ENCODE results near the gene CS. TPM values are rescaled to one million over a fixed set of nuclear protein-coding genes. Genes with fewer than 3 reads are reported as not detected.
"Not testable (repeated sequence)": the region's sequence is repeated elsewhere in the genome, so short reads cannot be mapped to it uniquely, and the experiment has no call there.

Gene CS
- polyA plus RNA-seq, 6 donors from 2014 or later, result 60.8 to 88.7 (median 72.1) TPM

DNA sequence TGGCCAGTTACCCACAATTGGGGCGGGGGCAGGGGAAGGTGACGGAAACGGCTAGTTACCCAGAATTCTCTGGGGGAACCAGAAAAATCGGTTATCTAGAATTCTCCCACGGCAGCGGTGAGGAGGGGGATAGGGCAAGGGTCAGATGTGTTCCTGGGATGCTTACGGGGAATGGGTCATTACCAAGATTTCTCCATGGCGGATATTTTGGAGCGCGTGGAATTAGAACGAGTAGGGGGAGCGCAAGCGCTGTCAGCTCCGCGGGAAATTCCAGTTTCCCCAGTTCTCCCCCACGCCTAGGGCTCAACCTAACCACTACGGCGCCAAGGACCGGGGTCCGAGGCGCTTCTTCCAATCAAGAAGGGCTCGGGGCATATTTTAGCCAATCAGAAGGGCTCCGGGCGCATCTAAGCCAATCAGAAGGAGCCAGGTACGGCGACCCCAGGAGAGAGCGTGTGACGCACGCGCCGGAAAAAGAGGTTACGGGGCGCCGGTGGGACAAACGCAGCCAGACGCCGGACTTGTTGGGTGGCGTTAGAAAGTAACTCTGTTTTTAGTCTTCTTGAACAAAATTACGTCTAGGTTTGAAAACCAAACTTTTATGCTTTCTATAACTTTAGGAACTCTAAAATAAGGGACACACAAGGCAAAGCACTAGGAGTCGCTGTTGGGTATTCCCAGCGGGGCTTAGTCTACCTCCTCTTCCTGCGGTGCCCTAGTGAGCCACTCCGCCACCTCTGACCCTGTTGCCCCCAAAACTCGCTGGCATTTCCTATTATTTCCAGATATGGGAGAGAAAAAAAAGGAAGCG, 33.8 kb upstream of the CS start, which contains the start of gene PAN2:
PAN2 (minus strand) TSS at position 322 of the 811 bp plus-strand sequence. CDS start 906 bp downstream, outside the sequence.
- DNase-seq, result peak; percentile 93
- no peaks in the 10 kb centered on the region for H3K27me3 Mint-ChIP-seq
- peak; percentile 87 to 89 for ATAC-seq (ENCODE audit: low read depth in 2 of 2)
- H3K27ac Mint-ChIP-seq, result peak within 1 kb of the TSS; percentile 99 to 100 (median 100)
- peaks cover 0 to 2% of the 10 kb centered on the region in 2 donors for H3K36me3 Mint-ChIP-seq
- peak within 1 kb of the TSS; percentile 80 to 99 (median 96) for H3K4me3 Mint-ChIP-seq
- peaks cover 37 to 54% (median 38%) of the 10 kb centered on the region in 3 donors for H3K4me1 Mint-ChIP-seq
- peaks cover 0 to 4% (median 0%) of the 10 kb centered on the region in 7 donors for H3K9me3 Mint-ChIP-seq

DNA sequence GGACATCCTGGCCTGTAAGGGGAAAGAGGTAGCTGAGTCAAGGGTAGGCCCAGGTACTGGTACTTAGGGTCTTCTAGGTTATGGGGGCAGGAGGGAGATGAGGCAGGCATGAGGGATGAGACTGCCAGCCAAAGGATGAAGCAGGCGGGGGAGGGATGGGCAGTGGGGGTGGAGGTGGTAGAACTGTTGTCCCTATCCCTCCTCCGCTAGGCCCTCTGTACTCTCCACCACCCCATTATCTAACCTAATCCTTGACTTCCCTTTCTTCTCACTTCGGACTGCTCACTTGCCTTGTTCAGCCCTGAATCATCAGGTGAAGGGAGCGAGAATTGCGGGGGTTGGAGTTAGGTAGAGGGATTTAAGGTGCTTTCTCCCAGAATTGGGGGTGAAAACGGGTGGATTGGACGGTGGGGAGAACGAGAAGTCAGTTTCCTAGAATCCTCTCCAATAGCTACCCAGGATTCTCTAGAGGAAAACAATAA, 33.1 kb upstream of the CS start:
- H3K4me1 Mint-ChIP-seq, result peaks cover 30 to 48% (median 31%) of the 10 kb centered on the region in 3 donors
- ATAC-seq (ENCODE audit: low read depth in 2 of 2) (peak; percentile 6 to 8), DNase-seq (no peak)

DNA sequence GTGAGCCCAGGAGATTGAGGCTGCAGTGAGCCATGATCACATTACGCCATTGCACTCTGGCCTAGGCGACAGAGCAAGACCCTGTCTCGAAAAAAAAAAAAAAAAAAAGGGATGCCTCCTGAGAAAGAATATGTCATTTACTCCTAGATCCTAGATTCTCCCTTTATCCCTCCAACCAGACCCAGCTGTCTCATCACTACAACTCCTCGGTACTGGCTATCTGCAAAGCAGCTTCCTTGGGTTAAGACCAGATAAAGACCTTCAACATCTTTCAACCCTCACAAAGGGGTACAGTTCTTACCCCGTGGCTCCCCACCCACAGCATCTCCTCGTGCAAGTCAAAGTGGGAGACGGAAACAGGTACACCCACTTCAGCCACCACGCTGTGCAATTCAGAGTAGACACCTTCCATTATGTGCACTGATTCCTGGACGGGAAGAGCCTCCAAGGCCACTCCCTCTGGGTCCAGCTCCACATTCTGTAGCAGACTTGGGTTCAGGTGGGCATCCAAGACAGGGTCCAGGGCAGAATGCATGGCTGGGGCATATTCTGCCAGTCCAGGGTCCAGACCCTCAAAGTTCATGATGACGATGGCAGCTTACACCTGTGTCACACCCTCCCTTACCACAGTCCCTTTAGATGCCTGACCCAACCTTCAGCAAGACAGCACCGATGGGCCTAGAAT, 32.5 kb upstream of the CS start:
- Mint-ChIP-seq H3K27me3 (no peaks in the 10 kb centered on the region), H3K4me1 (peaks cover 27 to 42% (median 28%) of the 10 kb centered on the region in 3 donors), H3K9me3 (peaks cover 0 to 2% (median 0%) of the 10 kb centered on the region in 7 donors), H3K36me3 (peaks cover 0 to 5% of the 10 kb centered on the region in 2 donors), H3K27ac (peak overlapping the region; percentile 99 to 100 (median 100)), H3K4me3 (peak overlapping the region; percentile 80 to 99 (median 96))
- ATAC-seq (ENCODE audit: low read depth in 2 of 2) (no peak), DNase-seq (no peak)

More for the DNA sequence above, 33.1 kb upstream of the CS start:
- Mint-ChIP-seq H3K27me3 (no peaks in the 10 kb centered on the region), H3K4me3 (peak overlapping the region; percentile 80 to 99 (median 96)), H3K36me3 (no peaks in the 10 kb centered on the region), H3K27ac (peak overlapping the region; percentile 99 to 100 (median 100)), H3K9me3 (peaks cover 0 to 2% (median 0%) of the 10 kb centered on the region in 7 donors)

DNA sequence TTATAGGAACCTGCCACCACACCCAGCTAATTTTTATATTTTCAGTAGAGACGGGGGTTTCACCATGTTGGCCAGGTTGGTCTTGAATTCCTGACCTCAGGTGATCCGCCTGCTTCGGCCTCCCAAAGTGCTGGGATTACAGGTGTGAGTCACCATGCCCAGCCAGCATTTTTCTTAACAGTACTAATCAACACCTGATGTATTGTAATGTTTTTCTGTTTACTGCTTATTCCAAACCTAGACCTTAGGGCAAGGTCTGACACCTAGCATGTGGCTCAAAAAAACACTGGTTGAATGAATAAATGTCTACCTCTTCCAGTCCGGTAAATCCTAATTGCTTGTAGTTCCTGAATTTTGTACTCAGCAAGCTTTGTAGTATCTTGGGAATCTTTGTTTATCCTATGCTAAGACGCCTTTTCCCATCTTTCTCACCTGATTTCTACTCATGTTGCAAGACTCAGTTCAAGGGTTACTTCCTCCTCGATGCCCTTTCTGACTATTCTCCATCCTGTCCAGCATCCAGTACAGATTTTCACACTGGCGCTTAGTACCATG, 30.9 kb upstream of the CS start:
- Mint-ChIP-seq H3K4me3 (peak overlapping the region in 3 of 8 donors; percentile 26 to 36 (median 28)), H3K9me3 (peaks cover 0 to 2% (median 0%) of the 10 kb centered on the region in 7 donors), H3K27me3 (no peaks in the 10 kb centered on the region), H3K36me3 (peaks cover 12 to 16% of the 10 kb centered on the region in 2 donors), H3K27ac (peak overlapping the region in 3 of 6 donors; percentile 33 to 100 (median 49)), H3K4me1 (peaks cover 23 to 33% (median 31%) of the 10 kb centered on the region in 3 donors)
- ATAC-seq (ENCODE audit: low read depth in 2 of 2) (no peak), DNase-seq (no peak)

DNA sequence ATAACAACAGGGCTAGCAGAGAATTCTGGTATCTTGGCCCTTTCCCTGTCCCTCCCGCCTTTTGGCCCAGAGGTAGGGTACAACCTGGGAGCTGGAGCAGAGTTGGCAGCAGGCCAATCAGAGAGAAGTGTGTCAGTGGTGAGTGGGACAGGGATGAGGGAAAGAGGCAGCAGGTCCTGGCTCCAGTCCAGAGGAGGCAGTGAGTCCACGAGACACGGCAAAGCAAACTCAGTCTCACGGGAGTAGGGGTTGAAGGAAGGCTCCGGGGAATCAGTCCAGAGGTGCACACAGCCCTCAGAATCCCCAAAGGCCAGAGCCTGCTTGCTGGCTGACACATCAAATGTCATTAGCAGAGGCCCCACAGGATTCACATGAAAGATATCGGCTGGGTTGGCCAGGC, 26.4 kb upstream of the CS start:
- no peaks in the 10 kb centered on the region for H3K27me3 Mint-ChIP-seq
- peaks cover 32 to 46% of the 10 kb centered on the region in 2 donors for H3K36me3 Mint-ChIP-seq
- ATAC-seq (ENCODE audit: low read depth in 2 of 2), result no peak
- H3K4me1 Mint-ChIP-seq, result peaks cover 5 to 11% (median 7%) of the 10 kb centered on the region in 3 donors
- H3K4me3 Mint-ChIP-seq, result no peak overlapping the region
- H3K27ac Mint-ChIP-seq, result peak overlapping the region in 1 of 6 donors; percentile 70
- no peak for DNase-seq
- no peaks in the 10 kb centered on the region for H3K9me3 Mint-ChIP-seq

DNA sequence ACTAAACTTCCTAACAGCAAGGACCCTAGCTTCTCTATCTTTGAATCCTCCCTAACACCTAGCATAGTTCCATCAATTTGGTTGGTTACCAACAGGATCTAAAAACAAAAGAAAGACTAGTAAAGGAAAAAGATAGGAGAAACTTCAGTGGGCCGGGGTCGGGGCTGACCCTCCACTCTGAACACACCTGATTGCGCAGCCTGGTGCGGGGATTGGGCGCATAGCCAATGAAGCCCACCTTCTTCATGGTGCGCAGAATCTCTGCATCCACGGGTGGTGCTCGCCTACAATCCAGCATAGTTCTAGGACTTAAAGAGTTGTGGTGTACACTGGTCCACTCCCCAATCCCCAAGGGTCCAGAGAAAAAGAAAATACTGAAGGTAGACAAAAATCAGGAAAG, 26.0 kb upstream of the CS start:
- Mint-ChIP-seq H3K4me1 (peaks cover 4 to 11% (median 5%) of the 10 kb centered on the region in 3 donors), H3K27ac (peak overlapping the region in 1 of 6 donors; percentile 70), H3K4me3 (no peak overlapping the region), H3K9me3 (no peaks in the 10 kb centered on the region), H3K36me3 (peaks cover 32 to 46% of the 10 kb centered on the region in 2 donors), H3K27me3 (no peaks in the 10 kb centered on the region)
- ATAC-seq (ENCODE audit: low read depth in 2 of 2), result no peak
- DNase-seq, result no peak

DNA sequence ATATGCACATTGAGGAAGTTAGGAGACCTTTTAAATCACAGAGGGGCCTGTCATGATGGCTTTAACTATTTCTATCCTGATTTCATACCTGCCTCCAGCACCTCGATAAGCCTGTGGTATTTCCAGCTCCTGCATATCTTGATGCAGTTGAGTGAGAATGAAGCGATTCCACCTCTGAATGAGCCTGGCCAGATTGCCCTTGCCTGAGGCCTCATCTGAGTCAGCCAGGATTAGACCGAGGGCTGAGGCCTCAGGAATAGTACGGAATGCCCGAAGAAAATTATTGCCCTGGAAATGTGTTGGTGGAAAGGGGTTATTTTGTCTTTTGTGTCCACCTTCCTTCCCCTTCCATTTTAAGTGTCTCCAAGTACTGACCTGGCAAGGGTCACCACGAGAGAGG, 24.1 kb upstream of the CS start:
- H3K9me3 Mint-ChIP-seq, result no peaks in the 10 kb centered on the region
- peaks cover 32 to 54% of the 10 kb centered on the region in 2 donors for H3K36me3 Mint-ChIP-seq
- ATAC-seq (ENCODE audit: low read depth in 2 of 2) (no peak), DNase-seq (no peak)
- H3K27ac Mint-ChIP-seq, result peak overlapping the region in 1 of 6 donors; percentile 74
- no peaks in the 10 kb centered on the region for H3K27me3 Mint-ChIP-seq
- H3K4me3 Mint-ChIP-seq, result no peak overlapping the region
- H3K4me1 Mint-ChIP-seq, result peaks cover 2 to 11% (median 3%) of the 10 kb centered on the region in 3 donors

DNA sequence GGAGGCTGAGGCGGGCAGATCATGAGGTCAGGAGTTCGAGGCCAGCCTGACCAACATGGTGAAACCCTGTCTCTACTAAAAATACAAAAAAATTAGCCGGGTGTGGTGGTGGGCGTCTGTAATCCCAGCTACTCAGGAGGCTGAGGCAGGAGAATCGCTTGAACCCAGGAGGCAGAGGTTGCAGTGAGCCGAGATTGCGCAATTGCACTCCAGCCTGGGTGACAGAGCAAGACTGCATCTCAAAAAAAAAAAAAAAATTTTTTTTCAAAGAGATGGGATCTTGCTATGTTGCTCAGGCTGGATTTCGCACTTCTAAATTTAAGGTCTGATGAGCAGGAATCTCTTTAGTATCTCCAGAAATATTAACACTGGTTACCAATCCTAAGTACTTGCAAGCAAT, 21.5 kb upstream of the CS start:
- peaks cover 28 to 44% of the 10 kb centered on the region in 2 donors for H3K36me3 Mint-ChIP-seq
- ATAC-seq (ENCODE audit: low read depth in 2 of 2); DNase-seq; H3K27ac Mint-ChIP-seq; H3K4me3 Mint-ChIP-seq; H3K9me3 Mint-ChIP-seq; H3K4me1 Mint-ChIP-seq; H3K27me3 Mint-ChIP-seq: not testable (repeated sequence)

DNA sequence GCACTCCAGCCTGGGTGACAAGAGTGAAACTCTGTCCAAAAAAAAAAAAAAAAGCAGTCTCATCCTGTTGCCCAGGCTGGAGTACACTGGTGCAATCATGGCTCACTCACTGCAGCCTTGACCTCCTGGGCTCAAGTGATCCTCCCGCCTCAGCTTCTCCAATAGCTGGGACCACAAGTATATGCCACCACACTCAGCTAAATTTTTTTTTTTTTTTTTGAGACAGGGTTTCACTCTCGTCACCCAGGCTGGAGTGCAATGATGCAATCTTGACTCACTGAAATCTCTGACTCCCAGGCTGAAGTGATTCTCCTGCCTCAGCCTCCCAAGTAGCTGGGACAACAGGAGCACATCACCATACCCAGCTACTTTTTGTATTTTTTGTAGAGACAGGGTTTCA, 20.9 kb upstream of the CS start:
- Mint-ChIP-seq H3K4me3 (no peak overlapping the region), H3K27me3 (no peaks in the 10 kb centered on the region), H3K36me3 (peaks cover 23 to 38% of the 10 kb centered on the region in 2 donors), H3K27ac (no peak overlapping the region), H3K4me1 (peaks cover 0 to 7% (median under 1%) of the 10 kb centered on the region in 3 donors), H3K9me3 (no peaks in the 10 kb centered on the region)
- DNase-seq (no peak), ATAC-seq (ENCODE audit: low read depth in 2 of 2) (no peak)

DNA sequence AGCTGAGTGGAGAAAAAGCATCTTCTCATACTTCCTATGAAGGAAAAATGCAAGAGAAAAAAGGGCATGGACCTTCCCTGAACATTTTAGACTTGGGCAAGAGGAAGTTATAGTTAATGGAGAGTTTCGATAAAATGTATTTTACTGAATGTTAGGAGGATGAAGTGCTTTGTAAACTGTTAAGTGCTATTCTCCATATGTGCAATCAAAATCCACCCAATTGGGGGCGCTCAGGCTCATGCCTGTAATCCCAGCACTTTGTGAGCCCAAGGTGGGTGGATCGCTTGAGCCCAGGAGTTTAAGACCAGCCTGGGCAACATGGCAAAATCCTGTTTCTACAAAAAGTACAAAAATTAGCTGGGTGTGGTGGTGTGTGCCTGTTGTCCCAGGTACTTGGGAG, 17.5 kb upstream of the CS start:
- no peak for ATAC-seq (ENCODE audit: low read depth in 2 of 2)
- no peaks in the 10 kb centered on the region for H3K9me3 Mint-ChIP-seq
- no peak for DNase-seq
- peak overlapping the region in 4 of 6 donors; percentile 8 to 63 (median 58) for H3K27ac Mint-ChIP-seq
- peaks cover 4 to 9% of the 10 kb centered on the region in 2 donors for H3K36me3 Mint-ChIP-seq
- no peaks in the 10 kb centered on the region for H3K27me3 Mint-ChIP-seq
- peaks cover 7 to 24% (median 13%) of the 10 kb centered on the region in 3 donors for H3K4me1 Mint-ChIP-seq
- H3K4me3 Mint-ChIP-seq, result peak overlapping the region in 3 of 8 donors; percentile 6 to 49 (median 20)

DNA sequence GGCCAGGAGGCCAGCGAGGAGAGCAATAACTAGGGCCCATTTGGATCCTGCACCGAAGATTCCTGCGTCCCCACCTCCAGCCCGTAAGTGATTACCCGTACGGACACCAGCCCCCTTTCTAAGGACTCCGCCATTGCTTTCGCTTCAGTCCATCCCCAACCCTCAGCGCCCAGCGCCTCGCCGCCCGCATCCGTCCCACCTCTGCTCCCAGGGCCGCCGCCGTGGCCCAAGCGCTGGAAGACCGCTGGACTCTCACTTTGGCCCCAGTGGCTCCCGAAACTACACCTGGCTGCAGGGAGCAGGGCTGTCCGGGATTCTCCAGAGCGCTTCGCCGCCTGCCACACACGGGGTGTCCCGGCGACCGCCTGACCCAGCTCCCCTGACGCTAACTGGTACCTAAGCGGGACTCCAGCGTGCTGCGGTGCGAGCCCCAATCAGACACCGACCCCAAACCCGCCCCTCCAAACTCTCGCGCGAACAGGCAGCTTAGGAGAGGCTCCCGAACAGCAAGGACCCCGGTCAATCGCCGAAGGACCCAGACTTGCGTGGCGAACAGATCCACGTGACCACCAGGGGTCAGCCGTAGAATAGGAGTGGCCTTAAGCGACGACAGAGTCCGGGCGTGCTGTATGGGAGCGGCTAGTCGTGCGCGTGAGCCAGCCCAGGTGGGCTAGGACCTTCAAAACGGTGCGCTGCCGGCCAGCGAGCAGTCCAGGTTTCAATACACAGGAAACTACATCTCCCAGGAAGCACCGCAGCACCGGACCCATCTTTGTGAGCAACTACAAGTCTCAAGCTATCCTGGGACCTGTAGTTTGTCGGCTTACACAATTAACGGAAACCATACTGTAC, 15.7 kb upstream of the CS start, which contains the start of gene CNPY2:
CNPY2 (minus strand) TSS at position 367 of the 852 bp plus-strand sequence. CDS start 771 bp downstream, outside the sequence.
- DNase-seq (peak; percentile 97), ATAC-seq (ENCODE audit: low read depth in 2 of 2) (peak; percentile 89)
- Mint-ChIP-seq H3K27ac (peak within 1 kb of the TSS; percentile 94 to 99 (median 99)), H3K4me1 (peaks cover 7 to 24% (median 13%) of the 10 kb centered on the region in 3 donors), H3K36me3 (peaks cover 4 to 8% of the 10 kb centered on the region in 2 donors), H3K9me3 (no peaks in the 10 kb centered on the region), H3K4me3 (peak within 1 kb of the TSS; percentile 93 to 99 (median 99)), H3K27me3 (no peaks in the 10 kb centered on the region)

DNA sequence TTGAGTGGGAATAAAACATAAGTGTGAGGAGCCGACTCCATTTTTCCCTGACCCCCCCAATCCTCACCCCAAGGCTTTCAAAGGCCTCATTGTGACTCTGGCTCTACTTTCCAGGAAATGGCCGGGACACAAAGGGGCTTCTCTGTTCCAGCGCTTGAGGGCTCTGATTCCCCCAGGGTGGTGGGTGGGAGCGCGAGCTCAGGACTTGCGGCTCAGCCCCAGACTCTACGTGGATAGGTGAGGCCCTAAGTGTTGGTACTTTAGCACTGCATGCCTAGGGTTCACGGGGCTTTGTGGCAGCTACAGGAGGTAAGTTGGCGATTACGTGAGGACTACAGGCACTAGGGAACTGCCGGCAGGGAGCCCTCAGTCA, 15.1 kb upstream of the CS start:
- Mint-ChIP-seq H3K36me3 (peaks cover 4 to 8% of the 10 kb centered on the region in 2 donors), H3K9me3 (no peaks in the 10 kb centered on the region), H3K4me3 (peak overlapping the region; percentile 93 to 99 (median 99)), H3K27me3 (no peaks in the 10 kb centered on the region), H3K27ac (peak overlapping the region; percentile 94 to 99 (median 99)), H3K4me1 (peaks cover 7 to 24% (median 13%) of the 10 kb centered on the region in 3 donors)
- DNase-seq, result no peak
- peak in 1 of 2 donors; percentile 0 for ATAC-seq (ENCODE audit: low read depth in 2 of 2)

Measured in naive B cell (primary cell).